ENCODE measurements around the gene RNF151. TPM values are rescaled to one million over a fixed set of nuclear protein-coding genes. Genes with fewer than 3 reads are reported as not detected.

Gene RNF151
- total and polyA plus RNA-seq, 2 donors (not counting 1 experiment from before 2014, with no cell fraction given), result 0.13 to 0.76 TPM

- no peak overlapping the region for H2AFZ ChIP-seq (ENCODE audit: insufficient read depth, low read depth, low read length, poor library complexity, severe bottlenecking)
- peaks cover 0 to 4% (median 0%) of the 10 kb centered on the region in 3 donors for H3K9me3 ChIP-seq (ENCODE audit: control extremely low read depth in 1 of 3, control insufficient read depth in 2 of 3, insufficient read depth in 1 of 3, low read length in 2 of 3)
- peaks cover 0 to 42% of the 10 kb centered on the region in 2 experiments for H3K36me3 ChIP-seq (replicated peaks in 1 of 2; ENCODE audit: control extremely low read depth in 1 of 2, control insufficient read depth in 1 of 2, extremely low read depth in 1 of 2, insufficient read depth in 2 of 2, low read length in 1 of 2)
- CTCF ChIA-PET, result interaction anchor here (1.4 kb wide), 1 partner anchor 10 kb away, joined by 4 read pairs; the partner anchor contains the start of gene GFER
- intact Hi-C loops (cut with micrococcal nuclease), result loop anchor here (5.0 kb wide), 1 partner anchor 267 kb away; the partner anchor contains the start of gene MAPK8IP3
- no peaks in the 10 kb centered on the region for H3K27me3 Mint-ChIP-seq
- H3K4me3 Mint-ChIP-seq, result peak overlapping the region; percentile 47
- H3K27ac Mint-ChIP-seq, result no peak overlapping the region
- peaks cover 9 to 20% of the 10 kb centered on the region in 2 donors for H3K4me1 ChIP-seq (ENCODE audit: control insufficient read depth in 2 of 2, insufficient read depth in 2 of 2, low read length in 2 of 2)
- no peak for DNase-seq
- TF ChIP-seq EZH2 (IDR thresholded peaks at IDR 0.05; ENCODE audit: borderline replicate concordance, insufficient read depth, low read depth, low read length, poor library complexity, severe bottlenecking) (no peak), CTCF (IDR thresholded peaks at IDR 0.05) (no peak)
- POLR2A ChIA-PET, result interaction anchor here (1.1 kb wide), 1 partner anchor 10 kb away, joined by 4 read pairs; the partner anchor contains the start of gene RPS2
- no peak overlapping the region for H3K9ac ChIP-seq (ENCODE audit: low read length)
- ATAC-seq (ENCODE audit: low read depth), result no peak
- H3K79me2 ChIP-seq (ENCODE audit: control insufficient read depth, insufficient read depth, low read length), result peaks cover 40% of the 10 kb centered on the region
- H3K9me3 Mint-ChIP-seq (ENCODE audit: insufficient read depth), result no peaks in the 10 kb centered on the region
- WGBS (ENCODE audit: insufficient coverage), result 98% methylated on average over 40 of the region's 42 CpGs
- peaks cover 48% of the 10 kb centered on the region for H4K20me1 ChIP-seq (ENCODE audit: control insufficient read depth, insufficient read depth, low read length, poor library complexity, severe bottlenecking)
- no peak overlapping the region for H3K27ac ChIP-seq (ENCODE audit: low read length in 2 of 2)
- no peak overlapping the region for H3K4me3 ChIP-seq (ENCODE audit: control extremely low read depth in 1 of 5, extremely low read depth in 1 of 5, insufficient read depth in 1 of 5, low read depth in 2 of 5, low read length in 4 of 5)
- H3K4me1 Mint-ChIP-seq, result peaks cover 21% of the 10 kb centered on the region
- H3K27me3 ChIP-seq (replicated peaks in 1 of 4; ENCODE audit: control extremely low read depth in 1 of 4, control insufficient read depth in 3 of 4, insufficient read depth in 4 of 4, low read length in 3 of 4), result peaks cover 0 to 30% (median 1%) of the 10 kb centered on the region in 4 experiments
- H3K4me2 ChIP-seq (replicated peaks; ENCODE audit: low read depth, low read length, poor library complexity, severe bottlenecking), result no peak overlapping the region
Measured at GRCh38 chr16:1974157-1975070, 7.8 kb downstream of the RNF151 start.

Data from B cell (primary cell).